A549 treated with GW870086 at 1 μM for 4 hours (cell line): ENCODE results near the gene CYSLTR1. TPM values are rescaled to one million over a fixed set of nuclear protein-coding genes. Genes with fewer than 3 reads are reported as not detected.

Experiments
- total RNA-seq: library from RNA; stranded (reverse); fragments of 200-300 nt; extraction: Qiagen RNA extraction; gene quantifications from 5 replicates; pipeline ENCODE4 v1.2.3, GENCODE V29; 2022; ENCODE audit warnings: low read depth

Gene CYSLTR1
- not detected in 5 replicates for total RNA-seq

GRCh38 chrX:78327370-78328086 is at the start of gene CYSLTR1:
TSS of gene CYSLTR1 (minus strand) at chrX:78327611. CDS start at chrX:78273746, 53,865 bp downstream.

Other genes starting within 250 kb of the CYSLTR1 start
- gene PGK1, start 223.4 kb downstream of the CYSLTR1 start, total RNA-seq, result 534 to 637 TPM (median 606 TPM) in 5 replicates
- 10.0 to 14.1 TPM (median 11.7 TPM) in 5 replicates for gene TAF9B, start 188.0 kb downstream of the CYSLTR1 start, total RNA-seq